ENCODE data around the gene NCOR2.

NCOR2 gene

DNA sequence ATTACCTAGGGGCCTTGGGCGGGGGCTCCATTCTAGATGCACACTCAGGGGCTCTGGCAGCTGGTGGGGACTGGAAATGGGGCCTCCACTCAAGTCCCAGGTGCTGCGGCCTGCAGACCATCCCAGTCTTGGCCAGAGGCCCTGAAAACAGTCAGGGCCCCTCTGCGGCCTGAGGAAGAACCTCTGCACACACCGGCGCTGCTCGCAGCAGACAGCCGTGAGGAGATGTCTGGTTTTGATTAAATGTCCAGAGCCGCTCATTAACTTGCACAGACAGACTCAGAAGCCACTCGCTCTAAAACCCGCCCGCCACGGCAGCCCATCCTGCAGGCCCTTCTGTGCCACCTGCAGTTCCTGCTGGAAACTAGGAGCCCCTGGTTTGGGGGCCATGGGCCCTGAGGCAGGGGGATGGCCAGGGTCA is 36.4 kb upstream of the NCOR2 start:
- Histone ChIP-seq H3K4me3 (no peak overlapping the region), H3K27ac (no peak overlapping the region), H3K9me3 (ENCODE audit: low read depth, low read length) (no peaks in the 10 kb centered on the region), H3K9ac (ENCODE audit: insufficient read length) (no peak overlapping the region), H3K36me3 (ENCODE audit: insufficient read depth, low read length) (no peaks in the 10 kb centered on the region)
- DNase-seq (ENCODE audit: low read depth, low spot score) = no peak
- TF ChIP-seq FOXP2 (optimal IDR thresholded peaks at IDR 0.05; ENCODE audit: control extremely low read depth, extremely low read length, insufficient read depth) = no peak
- no peak for TF ChIP-seq EZH2 (IDR thresholded peaks at IDR 0.05)
- TF ChIP-seq POLR2AphosphoS5 (IDR thresholded peaks at IDR 0.05; ENCODE audit: borderline replicate concordance, low read depth, low read length) = no peak

DNA sequence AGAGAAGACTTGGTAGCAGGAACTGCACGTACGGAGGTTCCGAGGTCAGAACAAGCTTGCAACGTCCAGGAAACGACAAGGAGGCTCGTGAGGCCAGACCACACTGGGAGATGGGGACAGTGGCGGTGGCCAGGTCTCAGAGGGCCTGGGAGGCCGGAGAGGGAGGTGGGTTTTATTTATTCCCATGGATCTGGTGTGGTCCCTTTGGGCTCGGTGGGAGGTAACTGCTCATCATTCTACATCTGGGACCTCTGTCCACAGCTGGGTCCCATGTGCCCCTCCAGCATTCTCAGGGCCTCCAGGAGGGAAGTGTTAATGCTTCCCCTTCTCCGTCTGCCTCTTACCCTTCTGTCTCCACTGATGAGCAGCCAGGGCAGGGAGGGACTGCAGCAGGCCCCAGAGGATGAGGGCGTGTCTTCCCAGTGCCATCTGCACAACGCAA is 35.7 kb upstream of the NCOR2 start:
- no peak overlapping the region for H3K4me3 ChIP-seq
- no peak overlapping the region for H3K27ac ChIP-seq
- H3K9me3 ChIP-seq (ENCODE audit: low read depth, low read length) = no peaks in the 10 kb centered on the region
- H3K36me3 ChIP-seq (ENCODE audit: insufficient read depth, low read length) = no peaks in the 10 kb centered on the region
- TF ChIP-seq POLR2AphosphoS5 (IDR thresholded peaks at IDR 0.05; ENCODE audit: borderline replicate concordance, low read depth, low read length) (no peak), FOXP2 (optimal IDR thresholded peaks at IDR 0.05; ENCODE audit: control extremely low read depth, extremely low read length, insufficient read depth) (no peak), EZH2 (IDR thresholded peaks at IDR 0.05) (no peak)
- DNase-seq (ENCODE audit: low read depth, low spot score) = no peak
- no peak overlapping the region for H3K9ac ChIP-seq (ENCODE audit: insufficient read length)

DNA sequence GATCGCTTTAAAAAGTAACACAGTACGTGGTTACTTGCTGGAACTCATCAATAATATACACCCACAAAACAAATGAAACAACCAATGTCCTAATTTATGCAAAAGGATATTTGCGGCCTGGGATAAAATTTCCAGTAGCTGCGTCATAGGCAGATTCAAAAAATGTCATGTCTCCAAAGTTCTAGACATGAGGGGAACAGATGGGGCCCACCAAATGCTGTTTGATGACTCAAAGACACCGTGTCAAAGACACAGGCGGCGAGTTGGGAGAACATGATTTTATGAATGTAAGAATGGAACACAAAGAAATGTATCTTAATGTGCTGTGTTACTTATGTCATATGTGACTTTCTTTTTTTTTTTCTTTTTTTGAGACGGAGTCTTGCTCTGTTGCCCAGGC is 34.3 kb upstream of the NCOR2 start:
- no peak for DNase-seq (ENCODE audit: low read depth, low spot score)
- Histone ChIP-seq H3K9me3 (ENCODE audit: low read depth, low read length) (no peaks in the 10 kb centered on the region), H3K36me3 (ENCODE audit: insufficient read depth, low read length) (no peaks in the 10 kb centered on the region), H3K4me3 (no peak overlapping the region), H3K27ac (no peak overlapping the region), H3K9ac (ENCODE audit: insufficient read length) (no peak overlapping the region)
- TF ChIP-seq POLR2AphosphoS5 (IDR thresholded peaks at IDR 0.05; ENCODE audit: borderline replicate concordance, low read depth, low read length) (no peak), FOXP2 (optimal IDR thresholded peaks at IDR 0.05; ENCODE audit: control extremely low read depth, extremely low read length, insufficient read depth) (no peak), EZH2 (IDR thresholded peaks at IDR 0.05) (no peak)

DNA sequence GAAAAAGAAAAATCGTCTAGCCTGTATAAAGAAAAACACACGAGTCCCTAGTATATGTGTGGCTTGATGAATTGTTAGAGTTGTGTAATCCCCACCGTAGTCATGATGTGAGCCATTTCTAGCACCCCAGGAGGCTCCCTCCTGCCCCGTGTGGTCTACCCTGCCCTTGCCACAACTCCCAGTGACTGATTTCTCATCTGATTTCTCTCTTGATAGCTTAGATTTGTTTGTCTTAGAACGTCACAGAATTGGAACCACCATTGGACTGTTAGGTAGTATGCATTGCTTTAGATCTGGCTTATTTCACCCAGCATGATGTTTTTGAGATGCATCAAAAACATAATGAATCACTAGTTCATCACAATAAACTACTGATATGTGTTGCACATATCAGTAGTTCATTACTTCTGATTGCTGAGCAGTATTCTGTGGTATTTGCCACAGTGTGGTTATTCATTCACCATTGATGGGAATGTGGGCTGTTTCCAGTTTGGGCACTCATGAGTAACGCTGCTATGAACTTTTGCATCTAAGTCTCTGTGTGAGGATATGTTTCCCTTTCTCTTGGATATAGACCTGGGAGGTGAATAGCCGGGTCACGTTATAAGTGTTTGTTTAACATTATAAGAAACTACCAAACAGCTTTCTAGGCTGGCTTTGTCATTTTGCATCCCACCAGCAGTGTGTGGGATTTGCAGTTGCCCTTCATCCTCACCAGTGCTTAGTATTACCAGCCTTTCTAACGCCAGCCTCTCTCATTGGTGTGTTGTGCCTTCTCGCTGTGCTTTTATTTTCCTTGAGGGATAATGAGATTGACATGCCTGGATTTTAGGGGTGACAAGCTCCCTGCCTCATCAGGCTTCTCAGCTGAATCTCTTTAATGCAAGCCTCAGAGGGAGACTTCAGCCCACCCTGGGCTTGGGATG is 31.9 kb upstream of the NCOR2 start:
- no peaks in the 10 kb centered on the region for H3K9me3 ChIP-seq (ENCODE audit: low read depth, low read length)
- no peak for DNase-seq (ENCODE audit: low read depth, low spot score)
- no peak overlapping the region for H3K4me3 ChIP-seq
- no peak overlapping the region for H3K27ac ChIP-seq
- H3K9ac ChIP-seq (ENCODE audit: insufficient read length) = no peak overlapping the region
- no peak for TF ChIP-seq EZH2 (IDR thresholded peaks at IDR 0.05)
- TF ChIP-seq FOXP2 (optimal IDR thresholded peaks at IDR 0.05; ENCODE audit: control extremely low read depth, extremely low read length, insufficient read depth) = no peak
- TF ChIP-seq POLR2AphosphoS5 (IDR thresholded peaks at IDR 0.05; ENCODE audit: borderline replicate concordance, low read depth, low read length) = no peak
- no peaks in the 10 kb centered on the region for H3K36me3 ChIP-seq (ENCODE audit: insufficient read depth, low read length)

DNA sequence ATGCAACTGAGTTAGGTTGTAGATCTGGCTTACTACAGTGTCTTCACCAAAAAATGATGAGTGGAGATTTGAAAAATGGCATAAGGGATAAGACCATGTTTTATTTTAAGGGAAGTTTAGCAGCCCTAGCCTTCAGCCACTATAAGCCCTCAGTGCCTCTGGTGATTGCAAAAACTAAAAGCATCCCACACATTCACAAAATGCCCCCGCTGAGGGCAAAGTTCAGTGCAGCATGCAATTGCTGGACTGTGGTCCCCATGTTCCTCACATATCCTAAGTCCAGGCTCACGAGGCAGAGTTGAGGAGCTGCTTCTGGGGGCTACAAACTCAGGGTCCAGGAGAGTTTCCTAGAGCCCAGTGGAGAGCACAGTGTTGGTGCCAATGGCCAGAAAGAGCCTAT is 29.6 kb upstream of the NCOR2 start:
- Histone ChIP-seq H3K9ac (ENCODE audit: insufficient read length) (no peak overlapping the region), H3K4me3 (no peak overlapping the region), H3K27ac (no peak overlapping the region), H3K9me3 (ENCODE audit: low read depth, low read length) (no peaks in the 10 kb centered on the region), H3K36me3 (ENCODE audit: insufficient read depth, low read length) (no peaks in the 10 kb centered on the region)
- TF ChIP-seq EZH2 (IDR thresholded peaks at IDR 0.05) (no peak), FOXP2 (optimal IDR thresholded peaks at IDR 0.05; ENCODE audit: control extremely low read depth, extremely low read length, insufficient read depth) (no peak), POLR2AphosphoS5 (IDR thresholded peaks at IDR 0.05; ENCODE audit: borderline replicate concordance, low read depth, low read length) (no peak)
- DNase-seq (ENCODE audit: low read depth, low spot score) = no peak

DNA sequence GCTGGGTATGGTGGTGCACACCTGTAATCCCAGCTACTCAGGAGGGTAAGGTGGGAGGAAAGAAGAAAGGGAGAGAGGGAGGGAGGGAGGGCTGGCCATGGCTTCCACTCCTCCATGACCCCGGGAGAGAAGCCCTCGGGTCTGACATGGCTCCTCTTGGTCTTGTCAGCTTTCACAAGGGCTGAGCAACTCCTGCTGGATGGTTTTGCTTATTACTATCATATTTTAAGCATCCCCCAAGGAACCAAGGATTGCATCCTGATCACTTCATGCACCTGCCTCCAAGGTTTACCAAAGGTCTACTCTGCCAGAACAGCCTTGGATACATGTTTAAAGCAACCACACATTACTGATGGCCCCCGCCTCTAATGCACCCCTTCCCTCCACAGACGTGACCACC is 28.0 kb upstream of the NCOR2 start:
- TF ChIP-seq FOXP2 (optimal IDR thresholded peaks at IDR 0.05; ENCODE audit: control extremely low read depth, extremely low read length, insufficient read depth) (no peak), POLR2AphosphoS5 (IDR thresholded peaks at IDR 0.05; ENCODE audit: borderline replicate concordance, low read depth, low read length) (no peak), EZH2 (IDR thresholded peaks at IDR 0.05) (no peak)
- H3K4me3 ChIP-seq = no peak overlapping the region
- H3K9ac ChIP-seq (ENCODE audit: insufficient read length) = no peak overlapping the region
- H3K9me3 ChIP-seq (ENCODE audit: low read depth, low read length) = no peaks in the 10 kb centered on the region
- no peak overlapping the region for H3K27ac ChIP-seq
- no peak for DNase-seq (ENCODE audit: low read depth, low spot score)
- H3K36me3 ChIP-seq (ENCODE audit: insufficient read depth, low read length) = no peaks in the 10 kb centered on the region

DNA sequence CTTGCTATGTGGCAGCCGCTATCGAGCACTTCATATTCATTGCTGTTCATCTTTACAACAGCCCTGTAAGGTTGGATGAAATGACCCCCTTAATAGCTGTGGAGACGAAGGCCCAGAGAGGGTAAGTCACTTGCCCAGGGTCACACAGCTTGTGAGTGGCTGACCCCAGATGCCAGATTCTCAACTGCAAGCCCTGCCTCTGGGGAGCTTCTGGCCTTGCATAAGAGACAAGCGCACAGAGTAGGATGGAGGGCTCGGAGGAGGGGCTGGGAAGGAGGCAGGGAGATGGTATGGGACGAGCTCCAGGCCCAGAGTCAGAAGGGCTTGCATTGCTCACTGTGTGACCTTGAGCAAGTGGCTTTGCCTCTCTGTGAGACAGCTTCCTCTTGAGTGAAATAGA is 27.4 kb upstream of the NCOR2 start:
- H3K4me3 ChIP-seq = no peak overlapping the region
- no peak overlapping the region for H3K27ac ChIP-seq
- no peak for DNase-seq (ENCODE audit: low read depth, low spot score)
- TF ChIP-seq EZH2 (IDR thresholded peaks at IDR 0.05) (no peak), FOXP2 (optimal IDR thresholded peaks at IDR 0.05; ENCODE audit: control extremely low read depth, extremely low read length, insufficient read depth) (no peak), POLR2AphosphoS5 (IDR thresholded peaks at IDR 0.05; ENCODE audit: borderline replicate concordance, low read depth, low read length) (no peak)
- no peaks in the 10 kb centered on the region for H3K36me3 ChIP-seq (ENCODE audit: insufficient read depth, low read length)
- H3K9ac ChIP-seq (ENCODE audit: insufficient read length) = no peak overlapping the region
- no peaks in the 10 kb centered on the region for H3K9me3 ChIP-seq (ENCODE audit: low read depth, low read length)

DNA sequence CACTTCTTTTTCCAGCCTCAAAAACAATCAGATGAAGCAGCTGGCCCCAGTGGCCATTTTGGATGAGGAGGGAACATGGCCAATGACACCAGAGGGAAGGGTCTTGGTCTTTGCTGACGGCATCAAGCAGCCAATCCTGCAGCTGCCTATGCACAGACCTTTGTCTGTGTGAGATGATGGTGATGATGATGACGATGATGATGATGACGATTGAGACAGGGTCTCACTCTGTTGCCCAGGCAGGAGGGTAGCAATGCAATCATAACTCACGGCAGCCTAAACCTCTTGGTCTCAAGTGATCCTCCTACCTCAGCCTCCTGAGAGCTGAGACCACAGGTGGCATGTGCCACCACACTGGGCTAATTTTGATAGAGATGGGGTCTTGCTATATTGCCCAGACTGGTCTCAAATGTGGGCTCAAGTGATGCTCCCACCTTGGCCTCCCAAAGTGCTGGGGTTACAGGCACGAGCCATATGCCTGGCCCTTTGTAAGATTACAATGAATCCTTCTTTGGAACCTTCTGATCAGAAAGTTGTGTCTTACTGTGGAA is 26.5 kb upstream of the NCOR2 start:
- Histone ChIP-seq H3K4me3 (no peak overlapping the region), H3K27ac (no peak overlapping the region), H3K9me3 (ENCODE audit: low read depth, low read length) (no peaks in the 10 kb centered on the region), H3K36me3 (ENCODE audit: insufficient read depth, low read length) (no peaks in the 10 kb centered on the region), H3K9ac (ENCODE audit: insufficient read length) (no peak overlapping the region)
- TF ChIP-seq FOXP2 (optimal IDR thresholded peaks at IDR 0.05; ENCODE audit: control extremely low read depth, extremely low read length, insufficient read depth) = no peak
- TF ChIP-seq EZH2 (IDR thresholded peaks at IDR 0.05) = no peak
- no peak for TF ChIP-seq POLR2AphosphoS5 (IDR thresholded peaks at IDR 0.05; ENCODE audit: borderline replicate concordance, low read depth, low read length)
- DNase-seq (ENCODE audit: low read depth, low spot score) = no peak

Measured in SK-N-MC (cell line).